Endometrial microvascular endothelial cells (primary cell): ENCODE data around the gene CRISPLD2. TPM values are rescaled to one million over a fixed set of nuclear protein-coding genes. Genes with fewer than 3 reads are reported as not detected.
"Not testable (repeated sequence)": the region's sequence is repeated elsewhere in the genome, so short reads cannot be mapped to it uniquely, and the experiment has no call there.

ENCODE experiments used
- in situ Hi-C: cut with HindIII; loops from 2 replicates; pipeline ENCODE4 v1.10.0; 2017; ENCODE audit warnings: low sequenced_read_pairs, low pct_unique_long_range_greater_than_20kb; ENCODE audit errors: inconsistent ontology term
- total RNA-seq: library from RNA; depleted of rRNA; stranded (reverse); fragments of >200 nt; gene quantifications from one replicate; pipeline ENCODE4 v1.2.3, GENCODE V29; 2015; ENCODE audit errors: inconsistent ontology term

CRISPLD2 gene
- total RNA-seq, 1 donor from 2014 or later = 8.6 TPM

- in situ Hi-C loops = no loop called here
Measured at GRCh38 chr16:84849751-84850150, 30.0 kb downstream of the CRISPLD2 start.

GRCh38 chr16:84850714-84851113 is 30.9 kb downstream of the CRISPLD2 start:
- in situ Hi-C loops = no loop called here

GRCh38 chr16:84851192-84852127 is 31.7 kb downstream of the CRISPLD2 start:
- in situ Hi-C loops = no loop called here

GRCh38 chr16:84853534-84853933 is 33.7 kb downstream of the CRISPLD2 start:
- in situ Hi-C loops = no loop called here

- in situ Hi-C loops = no loop called here
Measured at GRCh38 chr16:84854759-84855158, 35.0 kb downstream of the CRISPLD2 start.

- in situ Hi-C loops = not testable (repeated sequence)
Measured at GRCh38 chr16:84855435-84856202, 35.8 kb downstream of the CRISPLD2 start.

- in situ Hi-C loops = not testable (repeated sequence)
Measured at GRCh38 chr16:84856203-84856581, 36.4 kb downstream of the CRISPLD2 start.

- in situ Hi-C loops = not testable (repeated sequence)
Measured at GRCh38 chr16:84856811-84857210, 37.0 kb downstream of the CRISPLD2 start.

GRCh38 chr16:84859681-84860080 is 39.9 kb downstream of the CRISPLD2 start:
- in situ Hi-C loops = no loop called here

- in situ Hi-C loops = no loop called here
Measured at GRCh38 chr16:84860383-84860782, 40.6 kb downstream of the CRISPLD2 start.

GRCh38 chr16:84861671-84862070 is 41.9 kb downstream of the CRISPLD2 start:
- in situ Hi-C loops = no loop called here

GRCh38 chr16:84862804-84863480 is 43.2 kb downstream of the CRISPLD2 start:
- in situ Hi-C loops = no loop called here

- in situ Hi-C loops = no loop called here
Measured at GRCh38 chr16:84863481-84863814, 43.7 kb downstream of the CRISPLD2 start.

GRCh38 chr16:84864326-84864955 is 44.7 kb downstream of the CRISPLD2 start:
- in situ Hi-C loops = no loop called here

- in situ Hi-C loops = no loop called here
Measured at GRCh38 chr16:84867696-84868095, 47.9 kb downstream of the CRISPLD2 start.

- in situ Hi-C loops = no loop called here
Measured at GRCh38 chr16:84868328-84868727, 48.5 kb downstream of the CRISPLD2 start.

- in situ Hi-C loops = no loop called here
Measured at GRCh38 chr16:84868829-84869472, 49.2 kb downstream of the CRISPLD2 start.

GRCh38 chr16:84869473-84869845 is 49.7 kb downstream of the CRISPLD2 start:
- in situ Hi-C loops = no loop called here

GRCh38 chr16:84872971-84873370 is 53.2 kb downstream of the CRISPLD2 start:
- in situ Hi-C loops = not testable (repeated sequence)
